Measurements from ENCODE around the gene DHRSX. TPM values are rescaled to one million over a fixed set of nuclear protein-coding genes. Genes with fewer than 3 reads are reported as not detected.
"Not testable (repeated sequence)": the region's sequence is repeated elsewhere in the genome, so short reads cannot be mapped to it uniquely, and the experiment has no call there.

Gene DHRSX
- total and polyA plus RNA-seq, 10 of the 15 experiments (the other 5 are each of a cell fraction or from before 2014, with no cell fraction given), result 1.7 to 39.5 (median 16.5) TPM

DNA sequence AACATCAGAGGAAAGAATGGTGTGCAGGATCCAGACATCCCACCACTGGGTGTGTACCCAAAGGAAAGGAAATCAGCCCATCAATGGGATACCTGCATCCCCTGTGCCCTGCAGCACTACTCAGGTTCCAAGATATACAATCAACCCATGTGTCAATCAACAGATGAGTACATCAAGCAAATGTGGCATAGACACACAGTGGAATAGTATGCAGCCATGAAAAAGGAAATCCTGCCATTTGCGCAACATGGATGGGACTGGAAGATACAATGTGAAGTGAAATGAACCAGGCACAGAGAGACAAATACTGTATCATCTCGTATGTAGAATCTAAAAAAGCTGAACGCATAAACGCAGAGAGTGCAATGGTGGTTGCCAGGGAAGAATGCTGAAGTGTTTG is 30.9 kb downstream of the DHRSX start:
- FAIRE-seq, result not testable (repeated sequence)

DNA sequence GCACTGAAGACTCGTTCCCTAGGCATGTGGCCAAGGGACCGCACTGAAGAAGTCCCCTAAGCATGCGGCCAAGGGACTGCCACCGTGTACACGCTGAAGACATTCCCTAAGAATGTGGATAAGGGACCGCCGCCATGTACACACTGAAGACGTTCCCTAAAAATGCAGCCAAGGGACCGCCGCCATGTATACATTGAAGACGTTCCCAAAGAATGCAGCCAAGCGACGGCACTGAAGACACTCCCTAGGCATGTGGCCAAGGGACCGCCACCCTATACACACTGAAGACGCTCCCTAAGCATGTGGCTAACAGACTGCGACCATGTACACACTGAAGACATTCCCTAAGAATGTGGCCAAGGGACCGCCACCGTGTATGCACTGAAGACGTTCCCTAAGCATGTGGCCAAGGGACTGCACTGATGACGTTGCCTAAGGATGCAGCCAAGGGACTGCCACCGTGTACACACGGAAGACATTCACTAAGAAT is 31.5 kb downstream of the DHRSX start:
- intact Hi-C loops (cut with micrococcal nuclease; ENCODE audit: unreplicated experiment), result no loop called here
- TF ChIP-seq, protein P1, sequence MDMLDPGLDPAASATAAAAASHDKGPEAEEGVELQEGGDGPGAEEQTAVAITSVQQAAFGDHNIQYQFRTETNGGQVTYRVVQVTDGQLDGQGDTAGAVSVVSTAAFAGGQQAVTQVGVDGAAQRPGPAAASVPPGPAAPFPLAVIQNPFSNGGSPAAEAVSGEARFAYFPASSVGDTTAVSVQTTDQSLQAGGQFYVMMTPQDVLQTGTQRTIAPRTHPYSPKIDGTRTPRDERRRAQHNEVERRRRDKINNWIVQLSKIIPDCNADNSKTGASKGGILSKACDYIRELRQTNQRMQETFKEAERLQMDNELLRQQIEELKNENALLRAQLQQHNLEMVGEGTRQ (IDR thresholded peaks at IDR 0.05; ENCODE audit: borderline replicate concordance, low read depth, low read length), result no peak
- TF ChIP-seq, protein P2, sequence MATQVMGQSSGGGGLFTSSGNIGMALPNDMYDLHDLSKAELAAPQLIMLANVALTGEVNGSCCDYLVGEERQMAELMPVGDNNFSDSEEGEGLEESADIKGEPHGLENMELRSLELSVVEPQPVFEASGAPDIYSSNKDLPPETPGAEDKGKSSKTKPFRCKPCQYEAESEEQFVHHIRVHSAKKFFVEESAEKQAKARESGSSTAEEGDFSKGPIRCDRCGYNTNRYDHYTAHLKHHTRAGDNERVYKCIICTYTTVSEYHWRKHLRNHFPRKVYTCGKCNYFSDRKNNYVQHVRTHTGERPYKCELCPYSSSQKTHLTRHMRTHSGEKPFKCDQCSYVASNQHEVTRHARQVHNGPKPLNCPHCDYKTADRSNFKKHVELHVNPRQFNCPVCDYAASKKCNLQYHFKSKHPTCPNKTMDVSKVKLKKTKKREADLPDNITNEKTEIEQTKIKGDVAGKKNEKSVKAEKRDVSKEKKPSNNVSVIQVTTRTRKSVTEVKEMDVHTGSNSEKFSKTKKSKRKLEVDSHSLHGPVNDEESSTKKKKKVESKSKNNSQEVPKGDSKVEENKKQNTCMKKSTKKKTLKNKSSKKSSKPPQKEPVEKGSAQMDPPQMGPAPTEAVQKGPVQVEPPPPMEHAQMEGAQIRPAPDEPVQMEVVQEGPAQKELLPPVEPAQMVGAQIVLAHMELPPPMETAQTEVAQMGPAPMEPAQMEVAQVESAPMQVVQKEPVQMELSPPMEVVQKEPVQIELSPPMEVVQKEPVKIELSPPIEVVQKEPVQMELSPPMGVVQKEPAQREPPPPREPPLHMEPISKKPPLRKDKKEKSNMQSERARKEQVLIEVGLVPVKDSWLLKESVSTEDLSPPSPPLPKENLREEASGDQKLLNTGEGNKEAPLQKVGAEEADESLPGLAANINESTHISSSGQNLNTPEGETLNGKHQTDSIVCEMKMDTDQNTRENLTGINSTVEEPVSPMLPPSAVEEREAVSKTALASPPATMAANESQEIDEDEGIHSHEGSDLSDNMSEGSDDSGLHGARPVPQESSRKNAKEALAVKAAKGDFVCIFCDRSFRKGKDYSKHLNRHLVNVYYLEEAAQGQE (IDR thresholded peaks at IDR 0.05; ENCODE audit: low read depth, low read length), result no peak
- TF ChIP-seq HDAC2 (IDR thresholded peaks at IDR 0.05), result no peak
- TF ChIP-seq, protein P3, sequence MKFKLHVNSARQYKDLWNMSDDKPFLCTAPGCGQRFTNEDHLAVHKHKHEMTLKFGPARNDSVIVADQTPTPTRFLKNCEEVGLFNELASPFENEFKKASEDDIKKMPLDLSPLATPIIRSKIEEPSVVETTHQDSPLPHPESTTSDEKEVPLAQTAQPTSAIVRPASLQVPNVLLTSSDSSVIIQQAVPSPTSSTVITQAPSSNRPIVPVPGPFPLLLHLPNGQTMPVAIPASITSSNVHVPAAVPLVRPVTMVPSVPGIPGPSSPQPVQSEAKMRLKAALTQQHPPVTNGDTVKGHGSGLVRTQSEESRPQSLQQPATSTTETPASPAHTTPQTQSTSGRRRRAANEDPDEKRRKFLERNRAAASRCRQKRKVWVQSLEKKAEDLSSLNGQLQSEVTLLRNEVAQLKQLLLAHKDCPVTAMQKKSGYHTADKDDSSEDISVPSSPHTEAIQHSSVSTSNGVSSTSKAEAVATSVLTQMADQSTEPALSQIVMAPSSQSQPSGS (IDR thresholded peaks at IDR 0.05; ENCODE audit: low read length), result no peak
- no peak for TF ChIP-seq MTA3 (IDR thresholded peaks at IDR 0.05; ENCODE audit: borderline replicate concordance, low read length)
- TF ChIP-seq ZNF24 (IDR thresholded peaks at IDR 0.05), result no peak
- no peak for TF ChIP-seq LARP7 (IDR thresholded peaks at IDR 0.05)
- TF ChIP-seq CHD2 (IDR thresholded peaks at IDR 0.05; ENCODE audit: borderline replicate concordance, low read depth, low read length), result no peak
- TF ChIP-seq POU2F2 (IDR thresholded peaks at IDR 0.05; ENCODE audit: borderline replicate concordance, low read depth, low read length), result no peak

More for the DNA sequence above, 30.9 kb downstream of the DHRSX start:
- in situ Hi-C loops (cut with MboI); H2AFZ ChIP-seq (ENCODE audit: control insufficient read depth, low read depth, low read length); H3K27ac ChIP-seq (ENCODE audit: control insufficient read depth, insufficient read depth); H3K9me3 ChIP-seq (replicated peaks; ENCODE audit: control insufficient read depth, insufficient read depth, low read length); POLR2A ChIA-PET; H3K27me3 ChIP-seq (replicated peaks in 1 of 2; ENCODE audit: control insufficient read depth in 2 of 2, insufficient read depth in 2 of 2, low read length in 1 of 2); BruUV-seq (replicated peaks); H3K4me2 ChIP-seq (ENCODE audit: control insufficient read depth, insufficient read depth); RAD21 ChIA-PET (ENCODE audit: unreplicated experiment); CTCF ChIA-PET; intact Hi-C loops (cut with micrococcal nuclease; ENCODE audit: unreplicated experiment); ATAC-seq; SMC1A ChIA-PET (ENCODE audit: uncharacterized antibody, unreplicated experiment); H4K20me1 ChIP-seq (ENCODE audit: control insufficient read depth, insufficient read depth); H3K79me2 ChIP-seq (ENCODE audit: control insufficient read depth, insufficient read depth, low read length); H3K36me3 ChIP-seq (ENCODE audit: control insufficient read depth in 2 of 2, insufficient read depth in 2 of 2, low read length in 1 of 2); H3K4me1 ChIP-seq (ENCODE audit: control insufficient read depth, insufficient read depth, low read length); H3K4me3 ChIP-seq; DNase-seq (ENCODE audit: low read depth, low spot score); H3K9ac ChIP-seq (ENCODE audit: control insufficient read depth, insufficient read depth, low read length): not testable (repeated sequence)
- 88% methylated on average over 4 of the region's 4 CpGs for WGBS (ENCODE audit: insufficient coverage, insufficient replicate concordance, low lambda C conversion rate, missing lambda C conversion rate)

More for the DNA sequence above, 31.5 kb downstream of the DHRSX start:
- WGBS (ENCODE audit: insufficient coverage, insufficient replicate concordance, low lambda C conversion rate, missing lambda C conversion rate), result 95% methylated on average over 22 of the region's 22 CpGs
- H3K4me1 ChIP-seq (ENCODE audit: control insufficient read depth, insufficient read depth, low read length), result no peaks in the 10 kb centered on the region
- no peaks in the 10 kb centered on the region; the same call in 1 of the 2 replicates for H3K79me2 ChIP-seq (ENCODE audit: control insufficient read depth, insufficient read depth, low read length)
- ChIA-PET POLR2A (no interaction called here), SMC1A (ENCODE audit: uncharacterized antibody, unreplicated experiment) (no interaction called here), CTCF (no interaction called here), RAD21 (ENCODE audit: unreplicated experiment) (no interaction called here)
- H3K27ac ChIP-seq (ENCODE audit: control insufficient read depth, insufficient read depth), result no peak overlapping the region
- FAIRE-seq (no peak), DNase-seq (ENCODE audit: low read depth, low spot score) (no peak), ATAC-seq (no peak)
- no peak overlapping the region for H3K9ac ChIP-seq (ENCODE audit: control insufficient read depth, insufficient read depth, low read length)
- no peaks in the 10 kb centered on the region; a peak in 1 of 4 replicates for H3K36me3 ChIP-seq (ENCODE audit: control insufficient read depth in 2 of 2, insufficient read depth in 2 of 2, low read length in 1 of 2)
- H4K20me1 ChIP-seq (ENCODE audit: control insufficient read depth, insufficient read depth), result no peaks in the 10 kb centered on the region
- BruUV-seq (replicated peaks), result no TSS peak
- H3K27me3 ChIP-seq (replicated peaks in 1 of 2; ENCODE audit: control insufficient read depth in 2 of 2, insufficient read depth in 2 of 2, low read length in 1 of 2), result no peaks in the 10 kb centered on the region
- H3K4me2 ChIP-seq (ENCODE audit: control insufficient read depth, insufficient read depth), result no peak overlapping the region
- H3K4me3 ChIP-seq, result no peak overlapping the region
- no peak overlapping the region for H2AFZ ChIP-seq (ENCODE audit: control insufficient read depth, low read depth, low read length)
- in situ Hi-C loops (cut with MboI), result no loop called here
- H3K9me3 ChIP-seq (replicated peaks; ENCODE audit: control insufficient read depth, insufficient read depth, low read length), result no peaks in the 10 kb centered on the region; the same call in 2 of the 3 replicates
